ENCODE data around the gene PRXL2C.

The PRXL2C gene

GRCh38 chr9:96603305-96604003, 51.7 kb downstream of the PRXL2C start:
- Histone ChIP-seq H3K36me3 (ENCODE audit: insufficient read depth, low read length) (no peaks in the 10 kb centered on the region), H3K4me2 (ENCODE audit: low read depth, low read length, poor library complexity, severe bottlenecking) (no peak overlapping the region), H4K20me1 (ENCODE audit: insufficient read depth, low read length, poor library complexity, severe bottlenecking) (no peaks in the 10 kb centered on the region), H3K4me1 (ENCODE audit: insufficient read depth, low read length, poor library complexity, severe bottlenecking) (no peaks in the 10 kb centered on the region), H3K9me2 (replicated peaks; ENCODE audit: low read depth, low read length) (no peaks in the 10 kb centered on the region), H3K9ac (ENCODE audit: low read depth, low read length, poor library complexity, severe bottlenecking) (no peak overlapping the region), H3K4me3 (ENCODE audit: low read length, poor library complexity, severe bottlenecking) (no peak overlapping the region), H3K9me3 (ENCODE audit: insufficient read depth, low read depth, low read length) (no peaks in the 10 kb centered on the region), H3K79me2 (ENCODE audit: insufficient read depth, low read length) (no peaks in the 10 kb centered on the region), H2AFZ (ENCODE audit: low read length) (no peak overlapping the region), H3K27me3 (ENCODE audit: insufficient read depth, low read length, poor library complexity, severe bottlenecking) (no peaks in the 10 kb centered on the region), H3F3A (ENCODE audit: low read depth) (no peaks in the 10 kb centered on the region)
- TF ChIP-seq CTCF (conservative IDR thresholded peaks at IDR 0.05; ENCODE audit: low read length) (no peak), EZH2phosphoT487 (IDR thresholded peaks at IDR 0.05; ENCODE audit: borderline replicate concordance) (no peak)

GRCh38 chr9:96599298-96599697, 55.8 kb downstream of the PRXL2C start:
- no peak overlapping the region for H2AFZ ChIP-seq (ENCODE audit: low read length)
- H3K4me3 ChIP-seq (ENCODE audit: low read length, poor library complexity, severe bottlenecking) = no peak overlapping the region
- no peaks in the 10 kb centered on the region for H3K27me3 ChIP-seq (ENCODE audit: insufficient read depth, low read length, poor library complexity, severe bottlenecking)
- no peaks in the 10 kb centered on the region for H3K4me1 ChIP-seq (ENCODE audit: insufficient read depth, low read length, poor library complexity, severe bottlenecking)
- H3K9me3 ChIP-seq (ENCODE audit: insufficient read depth, low read depth, low read length) = no peaks in the 10 kb centered on the region
- no peaks in the 10 kb centered on the region for H3K79me2 ChIP-seq (ENCODE audit: insufficient read depth, low read length)
- TF ChIP-seq CTCF (conservative IDR thresholded peaks at IDR 0.05; ENCODE audit: low read length) (no peak), EZH2phosphoT487 (IDR thresholded peaks at IDR 0.05; ENCODE audit: borderline replicate concordance) (no peak)
- H3K36me3 ChIP-seq (ENCODE audit: insufficient read depth, low read length) = no peaks in the 10 kb centered on the region
- H3K9ac ChIP-seq (ENCODE audit: low read depth, low read length, poor library complexity, severe bottlenecking) = no peak overlapping the region
- H3K4me2 ChIP-seq (ENCODE audit: low read depth, low read length, poor library complexity, severe bottlenecking) = no peak overlapping the region
- no peaks in the 10 kb centered on the region for H4K20me1 ChIP-seq (ENCODE audit: insufficient read depth, low read length, poor library complexity, severe bottlenecking)
- H3F3A ChIP-seq (ENCODE audit: low read depth) = no peaks in the 10 kb centered on the region
- no peaks in the 10 kb centered on the region for H3K9me2 ChIP-seq (replicated peaks; ENCODE audit: low read depth, low read length)

GRCh38 chr9:96596601-96597111, 58.5 kb downstream of the PRXL2C start:
- H3K4me3 ChIP-seq (ENCODE audit: low read length, poor library complexity, severe bottlenecking) = no peak overlapping the region
- H2AFZ ChIP-seq (ENCODE audit: low read length) = no peak overlapping the region
- H3K27me3 ChIP-seq (ENCODE audit: insufficient read depth, low read length, poor library complexity, severe bottlenecking) = no peaks in the 10 kb centered on the region
- no peaks in the 10 kb centered on the region for H3K4me1 ChIP-seq (ENCODE audit: insufficient read depth, low read length, poor library complexity, severe bottlenecking)
- H3K9me2 ChIP-seq (replicated peaks; ENCODE audit: low read depth, low read length) = no peaks in the 10 kb centered on the region
- no peak overlapping the region for H3K4me2 ChIP-seq (ENCODE audit: low read depth, low read length, poor library complexity, severe bottlenecking)
- no peaks in the 10 kb centered on the region for H3K9me3 ChIP-seq (ENCODE audit: insufficient read depth, low read depth, low read length)
- TF ChIP-seq CTCF (conservative IDR thresholded peaks at IDR 0.05; ENCODE audit: low read length) = no peak
- no peak for TF ChIP-seq EZH2phosphoT487 (IDR thresholded peaks at IDR 0.05; ENCODE audit: borderline replicate concordance)
- H3K36me3 ChIP-seq (ENCODE audit: insufficient read depth, low read length) = no peaks in the 10 kb centered on the region
- no peaks in the 10 kb centered on the region for H4K20me1 ChIP-seq (ENCODE audit: insufficient read depth, low read length, poor library complexity, severe bottlenecking)
- no peak overlapping the region for H3K9ac ChIP-seq (ENCODE audit: low read depth, low read length, poor library complexity, severe bottlenecking)
- H3K79me2 ChIP-seq (ENCODE audit: insufficient read depth, low read length) = no peaks in the 10 kb centered on the region
- H3F3A ChIP-seq (ENCODE audit: low read depth) = no peaks in the 10 kb centered on the region

Measured in Loucy (cell line).